ENCODE measurements around the gene CTF1.
A peak's percentile ranks its signal among the peaks of the same experiment; 100 is the strongest.

The CTF1 gene

DNA sequence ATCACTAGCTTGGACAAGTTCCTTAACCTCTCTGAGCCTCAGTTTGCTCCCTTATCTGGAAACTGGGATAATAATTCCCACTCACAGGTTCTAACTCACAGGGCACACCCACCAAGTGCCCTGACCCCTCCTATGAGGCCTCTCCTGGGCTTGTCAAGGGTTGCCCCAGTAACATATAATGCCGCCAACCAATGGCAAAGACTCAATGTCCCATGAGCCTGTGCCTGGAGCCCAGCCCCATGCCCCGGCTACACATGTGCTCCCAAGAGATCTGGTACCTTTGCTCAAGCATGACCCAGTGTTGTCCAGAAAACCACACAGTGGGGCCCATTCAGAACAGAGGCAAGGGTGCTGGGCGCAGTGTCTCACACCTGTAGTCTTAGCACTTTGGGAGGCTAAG lies 18.4 kb downstream of the CTF1 start:
- no peak overlapping the region for H2AFZ ChIP-seq (ENCODE audit: low read length)
- TF ChIP-seq, protein P1, sequence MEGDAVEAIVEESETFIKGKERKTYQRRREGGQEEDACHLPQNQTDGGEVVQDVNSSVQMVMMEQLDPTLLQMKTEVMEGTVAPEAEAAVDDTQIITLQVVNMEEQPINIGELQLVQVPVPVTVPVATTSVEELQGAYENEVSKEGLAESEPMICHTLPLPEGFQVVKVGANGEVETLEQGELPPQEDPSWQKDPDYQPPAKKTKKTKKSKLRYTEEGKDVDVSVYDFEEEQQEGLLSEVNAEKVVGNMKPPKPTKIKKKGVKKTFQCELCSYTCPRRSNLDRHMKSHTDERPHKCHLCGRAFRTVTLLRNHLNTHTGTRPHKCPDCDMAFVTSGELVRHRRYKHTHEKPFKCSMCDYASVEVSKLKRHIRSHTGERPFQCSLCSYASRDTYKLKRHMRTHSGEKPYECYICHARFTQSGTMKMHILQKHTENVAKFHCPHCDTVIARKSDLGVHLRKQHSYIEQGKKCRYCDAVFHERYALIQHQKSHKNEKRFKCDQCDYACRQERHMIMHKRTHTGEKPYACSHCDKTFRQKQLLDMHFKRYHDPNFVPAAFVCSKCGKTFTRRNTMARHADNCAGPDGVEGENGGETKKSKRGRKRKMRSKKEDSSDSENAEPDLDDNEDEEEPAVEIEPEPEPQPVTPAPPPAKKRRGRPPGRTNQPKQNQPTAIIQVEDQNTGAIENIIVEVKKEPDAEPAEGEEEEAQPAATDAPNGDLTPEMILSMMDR (conservative IDR thresholded peaks at IDR 0.05; ENCODE audit: low read length), result no peak
- TF ChIP-seq EZH2phosphoT487 (IDR thresholded peaks at IDR 0.05; ENCODE audit: borderline replicate concordance), result no peak
- peaks cover 27% of the 10 kb centered on the region for H3K27me3 ChIP-seq (ENCODE audit: insufficient read depth, low read length, poor library complexity, severe bottlenecking)
- H3K9ac ChIP-seq (ENCODE audit: low read depth, low read length, poor library complexity, severe bottlenecking), result no peak overlapping the region
- no peaks in the 10 kb centered on the region for H3F3A ChIP-seq (ENCODE audit: low read depth)
- no peaks in the 10 kb centered on the region for H3K9me2 ChIP-seq (replicated peaks; ENCODE audit: low read depth, low read length)
- H3K4me1 ChIP-seq (ENCODE audit: insufficient read depth, low read length, poor library complexity, severe bottlenecking), result no peaks in the 10 kb centered on the region
- no peaks in the 10 kb centered on the region for H3K9me3 ChIP-seq (ENCODE audit: insufficient read depth, low read depth, low read length)
- no peaks in the 10 kb centered on the region for H3K36me3 ChIP-seq (ENCODE audit: insufficient read depth, low read length)
- no peak overlapping the region for H3K4me2 ChIP-seq (ENCODE audit: low read depth, low read length, poor library complexity, severe bottlenecking)
- no peak overlapping the region for H3K4me3 ChIP-seq (ENCODE audit: low read length, poor library complexity, severe bottlenecking)
- no peaks in the 10 kb centered on the region for H3K79me2 ChIP-seq (ENCODE audit: insufficient read depth, low read length)
- H4K20me1 ChIP-seq (ENCODE audit: insufficient read depth, low read length, poor library complexity, severe bottlenecking), result no peaks in the 10 kb centered on the region

DNA sequence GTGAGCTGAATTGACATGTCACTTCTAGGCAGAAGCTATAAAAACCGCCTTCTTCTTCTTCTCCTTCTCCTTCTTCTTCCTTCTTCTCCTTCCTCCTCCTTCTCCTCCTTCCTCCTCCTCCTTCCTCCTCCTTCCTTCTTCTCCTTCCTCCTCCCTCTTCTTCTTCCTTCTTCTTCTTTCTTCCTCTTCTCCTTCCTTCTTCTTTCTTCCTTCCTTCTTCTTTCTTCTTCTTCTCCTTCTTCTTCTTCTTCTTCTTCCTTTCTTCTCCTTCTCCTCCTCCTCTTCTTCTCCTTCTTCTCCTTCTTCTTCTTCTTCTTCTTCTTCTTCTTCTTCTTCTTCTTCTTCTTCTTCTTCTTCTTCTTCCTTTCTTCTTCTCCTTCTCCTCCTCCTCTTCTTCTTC lies 22.2 kb downstream of the CTF1 start:
- H4K20me1 ChIP-seq (ENCODE audit: insufficient read depth, low read length, poor library complexity, severe bottlenecking), result no peaks in the 10 kb centered on the region
- H3K9me2 ChIP-seq (replicated peaks; ENCODE audit: low read depth, low read length), result no peaks in the 10 kb centered on the region
- H3K4me3 ChIP-seq (ENCODE audit: low read length, poor library complexity, severe bottlenecking), result no peak overlapping the region
- TF ChIP-seq EZH2phosphoT487 (IDR thresholded peaks at IDR 0.05; ENCODE audit: borderline replicate concordance), result no peak
- TF ChIP-seq, protein P1 (conservative IDR thresholded peaks at IDR 0.05; ENCODE audit: low read length), result no peak
- no peaks in the 10 kb centered on the region for H3K9me3 ChIP-seq (ENCODE audit: insufficient read depth, low read depth, low read length)
- no peak overlapping the region for H2AFZ ChIP-seq (ENCODE audit: low read length)
- H3K27me3 ChIP-seq (ENCODE audit: insufficient read depth, low read length, poor library complexity, severe bottlenecking), result peaks cover 5% of the 10 kb centered on the region
- peaks cover 2% of the 10 kb centered on the region; the same call in 1 of the 2 replicates for H3K79me2 ChIP-seq (ENCODE audit: insufficient read depth, low read length)
- no peak overlapping the region for H3K4me2 ChIP-seq (ENCODE audit: low read depth, low read length, poor library complexity, severe bottlenecking)
- H3K9ac ChIP-seq (ENCODE audit: low read depth, low read length, poor library complexity, severe bottlenecking), result no peak overlapping the region
- no peaks in the 10 kb centered on the region for H3F3A ChIP-seq (ENCODE audit: low read depth)
- H3K36me3 ChIP-seq (ENCODE audit: insufficient read depth, low read length), result no peaks in the 10 kb centered on the region
- no peaks in the 10 kb centered on the region for H3K4me1 ChIP-seq (ENCODE audit: insufficient read depth, low read length, poor library complexity, severe bottlenecking)

DNA sequence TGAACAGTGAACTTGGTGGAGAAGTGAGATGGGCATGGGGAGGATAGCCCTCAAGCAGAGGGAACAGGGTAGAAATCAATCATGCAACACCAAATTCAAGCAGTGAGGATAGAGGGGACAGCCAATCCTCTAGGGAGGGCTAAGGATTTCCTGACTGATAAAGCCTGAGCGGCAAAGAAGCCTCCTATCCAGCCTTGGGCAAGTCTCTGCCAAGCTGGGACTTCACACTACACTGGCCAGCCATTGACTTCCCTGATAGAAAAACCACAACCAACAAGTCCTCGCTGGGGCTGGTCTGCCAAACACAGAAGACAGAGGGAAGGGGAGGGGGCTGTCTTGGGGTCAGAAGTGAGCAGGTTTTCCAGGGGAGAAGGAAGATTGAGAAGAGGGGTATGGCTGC lies 24.5 kb downstream of the CTF1 start:
- Histone ChIP-seq H3K79me2 (ENCODE audit: insufficient read depth, low read length) (peaks cover 25% of the 10 kb centered on the region), H3K9me2 (replicated peaks; ENCODE audit: low read depth, low read length) (no peaks in the 10 kb centered on the region), H3F3A (ENCODE audit: low read depth) (no peaks in the 10 kb centered on the region), H3K9ac (ENCODE audit: low read depth, low read length, poor library complexity, severe bottlenecking) (no peak overlapping the region), H3K36me3 (ENCODE audit: insufficient read depth, low read length) (no peaks in the 10 kb centered on the region), H4K20me1 (ENCODE audit: insufficient read depth, low read length, poor library complexity, severe bottlenecking) (peaks cover 14% of the 10 kb centered on the region), H3K4me2 (ENCODE audit: low read depth, low read length, poor library complexity, severe bottlenecking) (no peak overlapping the region), H3K9me3 (ENCODE audit: insufficient read depth, low read depth, low read length) (no peaks in the 10 kb centered on the region), H3K4me1 (ENCODE audit: insufficient read depth, low read length, poor library complexity, severe bottlenecking) (peaks cover 14% of the 10 kb centered on the region), H3K4me3 (ENCODE audit: low read length, poor library complexity, severe bottlenecking) (no peak overlapping the region), H3K27me3 (ENCODE audit: insufficient read depth, low read length, poor library complexity, severe bottlenecking) (peaks cover 5% of the 10 kb centered on the region), H2AFZ (ENCODE audit: low read length) (no peak overlapping the region)
- TF ChIP-seq EZH2phosphoT487 (IDR thresholded peaks at IDR 0.05; ENCODE audit: borderline replicate concordance), result no peak

DNA sequence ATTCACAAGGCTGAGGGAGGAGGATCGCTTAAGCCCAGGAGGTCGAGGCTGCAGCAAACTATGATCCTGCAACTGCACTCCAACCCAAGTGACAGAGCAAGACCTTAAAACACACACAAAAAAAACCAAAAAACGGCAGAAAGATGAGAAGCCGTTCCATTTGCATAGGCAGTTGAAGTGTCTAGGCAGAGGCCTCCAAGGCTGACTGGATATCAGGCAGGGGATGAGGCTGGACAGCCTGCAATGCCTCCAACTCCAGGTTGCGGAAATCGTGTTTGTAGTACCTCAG lies 25.0 kb downstream of the CTF1 start:
- Histone ChIP-seq H3K4me1 (ENCODE audit: insufficient read depth, low read length, poor library complexity, severe bottlenecking) (peaks cover 19% of the 10 kb centered on the region), H3K27me3 (ENCODE audit: insufficient read depth, low read length, poor library complexity, severe bottlenecking) (peaks cover 5% of the 10 kb centered on the region), H3K36me3 (ENCODE audit: insufficient read depth, low read length) (no peaks in the 10 kb centered on the region), H3K9me2 (replicated peaks; ENCODE audit: low read depth, low read length) (no peaks in the 10 kb centered on the region), H3K79me2 (ENCODE audit: insufficient read depth, low read length) (peaks cover 30% of the 10 kb centered on the region), H3K9ac (ENCODE audit: low read depth, low read length, poor library complexity, severe bottlenecking) (no peak overlapping the region), H3K4me2 (ENCODE audit: low read depth, low read length, poor library complexity, severe bottlenecking) (peak overlapping the region; percentile 82), H4K20me1 (ENCODE audit: insufficient read depth, low read length, poor library complexity, severe bottlenecking) (peaks cover 14% of the 10 kb centered on the region), H3K4me3 (ENCODE audit: low read length, poor library complexity, severe bottlenecking) (peak overlapping the region; percentile 82), H3K9me3 (ENCODE audit: insufficient read depth, low read depth, low read length) (no peaks in the 10 kb centered on the region), H2AFZ (ENCODE audit: low read length) (peak overlapping the region; percentile 40; the same call in 1 of the 2 replicates), H3F3A (ENCODE audit: low read depth) (no peaks in the 10 kb centered on the region)
- TF ChIP-seq EZH2phosphoT487 (IDR thresholded peaks at IDR 0.05; ENCODE audit: borderline replicate concordance), result no peak
- TF ChIP-seq, protein P1 (conservative IDR thresholded peaks at IDR 0.05; ENCODE audit: low read length), result no peak

Data from Loucy (cell line).